ENCODE results near the gene UNC13B. TPM values are rescaled to one million over a fixed set of nuclear protein-coding genes. Genes with fewer than 3 reads are reported as not detected.

Gene UNC13B
- total and polyA plus RNA-seq, 7 donors, result 14.6 to 25.6 (median 20.5) TPM

DNA sequence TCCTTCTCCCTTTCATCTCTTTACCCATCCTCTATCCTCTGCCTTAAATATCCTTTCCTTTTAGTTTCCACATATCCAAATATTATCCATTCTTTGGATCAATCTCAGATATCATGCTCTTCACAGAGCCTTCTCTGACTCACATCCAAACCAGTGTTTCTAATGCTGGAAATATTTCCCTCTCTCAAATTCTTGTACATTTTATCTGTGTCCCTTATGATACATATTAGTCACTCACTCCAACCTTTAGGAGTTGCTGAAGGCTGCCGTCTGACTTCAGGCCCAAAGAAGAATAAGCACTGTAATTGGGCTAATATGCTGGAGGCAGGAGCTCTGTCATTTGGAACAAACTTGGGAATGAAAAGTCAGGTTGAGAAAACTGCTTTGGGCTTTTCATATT lies 171.7 kb downstream of the UNC13B start:
- Histone ChIP-seq H3K27me3 (no peaks in the 10 kb centered on the region), H3K27ac (no peak overlapping the region), H3K4me1 (no peaks in the 10 kb centered on the region), H3K36me3 (peaks cover 0 to 4% (median 0%) of the 10 kb centered on the region in 4 donors), H3K4me3 (no peak overlapping the region), H3K9me3 (no peaks in the 10 kb centered on the region)
- intact Hi-C loops (cut with DNase I), result no loop called here
- WGBS, 2 donors, result 97 to 100% methylated on average over 1 of the region's 1 CpG
- DNase-seq, result no peak
- TF ChIP-seq, protein P1, sequence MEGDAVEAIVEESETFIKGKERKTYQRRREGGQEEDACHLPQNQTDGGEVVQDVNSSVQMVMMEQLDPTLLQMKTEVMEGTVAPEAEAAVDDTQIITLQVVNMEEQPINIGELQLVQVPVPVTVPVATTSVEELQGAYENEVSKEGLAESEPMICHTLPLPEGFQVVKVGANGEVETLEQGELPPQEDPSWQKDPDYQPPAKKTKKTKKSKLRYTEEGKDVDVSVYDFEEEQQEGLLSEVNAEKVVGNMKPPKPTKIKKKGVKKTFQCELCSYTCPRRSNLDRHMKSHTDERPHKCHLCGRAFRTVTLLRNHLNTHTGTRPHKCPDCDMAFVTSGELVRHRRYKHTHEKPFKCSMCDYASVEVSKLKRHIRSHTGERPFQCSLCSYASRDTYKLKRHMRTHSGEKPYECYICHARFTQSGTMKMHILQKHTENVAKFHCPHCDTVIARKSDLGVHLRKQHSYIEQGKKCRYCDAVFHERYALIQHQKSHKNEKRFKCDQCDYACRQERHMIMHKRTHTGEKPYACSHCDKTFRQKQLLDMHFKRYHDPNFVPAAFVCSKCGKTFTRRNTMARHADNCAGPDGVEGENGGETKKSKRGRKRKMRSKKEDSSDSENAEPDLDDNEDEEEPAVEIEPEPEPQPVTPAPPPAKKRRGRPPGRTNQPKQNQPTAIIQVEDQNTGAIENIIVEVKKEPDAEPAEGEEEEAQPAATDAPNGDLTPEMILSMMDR (IDR thresholded peaks at IDR 0.05), result no peak
- TF ChIP-seq EP300 (IDR thresholded peaks at IDR 0.05) (no peak), POLR2AphosphoS5 (IDR thresholded peaks at IDR 0.05) (no peak), POLR2A (IDR thresholded peaks at IDR 0.05) (no peak)

DNA sequence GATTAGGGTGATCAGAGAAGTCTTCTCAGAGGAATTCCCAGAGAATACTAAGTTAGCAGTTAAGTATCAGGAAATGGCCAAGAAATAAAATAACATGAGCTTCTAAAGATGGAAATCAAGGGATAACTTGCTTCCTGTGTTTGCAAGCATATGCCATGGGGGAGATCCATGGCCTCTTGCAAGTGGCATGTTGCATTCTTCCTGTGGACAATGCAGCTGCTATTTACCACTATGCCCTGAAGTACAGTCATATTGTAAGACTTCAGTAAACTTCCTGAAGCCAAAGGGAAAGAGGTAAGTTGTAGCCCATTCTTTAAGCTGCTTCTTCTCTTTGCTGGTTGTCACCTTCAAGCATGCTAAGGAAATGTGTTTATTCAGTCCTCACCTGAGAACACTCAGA lies 173.4 kb downstream of the UNC13B start:
- Histone ChIP-seq H3K27me3 (no peaks in the 10 kb centered on the region), H3K4me3 (no peak overlapping the region), H3K36me3 (peaks cover 0 to 4% (median 0%) of the 10 kb centered on the region in 4 donors), H3K4me1 (no peaks in the 10 kb centered on the region), H3K27ac (no peak overlapping the region), H3K9me3 (no peaks in the 10 kb centered on the region)
- DNase-seq, result no peak
- intact Hi-C loops (cut with DNase I), result no loop called here
- TF ChIP-seq, protein P1 (IDR thresholded peaks at IDR 0.05), result no peak
- TF ChIP-seq EP300 (IDR thresholded peaks at IDR 0.05) (no peak), POLR2AphosphoS5 (IDR thresholded peaks at IDR 0.05) (no peak), POLR2A (IDR thresholded peaks at IDR 0.05) (no peak)

DNA sequence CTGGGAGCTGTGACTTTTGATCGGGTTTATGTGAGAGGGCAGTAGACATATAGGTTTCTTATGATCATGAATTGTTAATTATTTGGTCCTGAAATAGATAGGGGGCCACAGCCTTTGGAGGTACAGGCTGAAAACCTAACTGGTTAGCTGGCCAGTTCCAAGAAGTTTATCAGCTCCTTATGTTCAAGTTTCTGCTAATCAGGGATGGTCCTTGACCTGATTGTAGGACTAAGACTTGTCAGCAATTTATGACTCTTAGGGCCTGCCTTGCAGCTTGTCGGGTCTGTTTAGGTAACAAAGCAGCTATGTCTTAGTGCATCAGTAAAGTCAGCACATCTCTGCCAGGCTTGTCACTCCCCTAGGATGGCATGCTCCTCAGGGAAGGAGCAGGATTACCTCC lies 176.3 kb downstream of the UNC13B start:
- peaks cover 0 to 17% (median 13%) of the 10 kb centered on the region in 4 donors for H3K4me1 ChIP-seq
- H3K27me3 ChIP-seq, result no peaks in the 10 kb centered on the region
- WGBS, 2 donors, result 58 to 81% methylated on average over 2 of the region's 2 CpGs
- TF ChIP-seq, protein P1 (IDR thresholded peaks at IDR 0.05), result no peak
- TF ChIP-seq POLR2A (IDR thresholded peaks at IDR 0.05), result no peak
- no peak for TF ChIP-seq EP300 (IDR thresholded peaks at IDR 0.05)
- TF ChIP-seq POLR2AphosphoS5 (IDR thresholded peaks at IDR 0.05), result no peak
- no peaks in the 10 kb centered on the region for H3K9me3 ChIP-seq
- H3K4me3 ChIP-seq, result no peak overlapping the region
- no peak overlapping the region for H3K27ac ChIP-seq
- intact Hi-C loops (cut with DNase I), result no loop called here
- DNase-seq, result no peak
- H3K36me3 ChIP-seq, result no peaks in the 10 kb centered on the region

DNA sequence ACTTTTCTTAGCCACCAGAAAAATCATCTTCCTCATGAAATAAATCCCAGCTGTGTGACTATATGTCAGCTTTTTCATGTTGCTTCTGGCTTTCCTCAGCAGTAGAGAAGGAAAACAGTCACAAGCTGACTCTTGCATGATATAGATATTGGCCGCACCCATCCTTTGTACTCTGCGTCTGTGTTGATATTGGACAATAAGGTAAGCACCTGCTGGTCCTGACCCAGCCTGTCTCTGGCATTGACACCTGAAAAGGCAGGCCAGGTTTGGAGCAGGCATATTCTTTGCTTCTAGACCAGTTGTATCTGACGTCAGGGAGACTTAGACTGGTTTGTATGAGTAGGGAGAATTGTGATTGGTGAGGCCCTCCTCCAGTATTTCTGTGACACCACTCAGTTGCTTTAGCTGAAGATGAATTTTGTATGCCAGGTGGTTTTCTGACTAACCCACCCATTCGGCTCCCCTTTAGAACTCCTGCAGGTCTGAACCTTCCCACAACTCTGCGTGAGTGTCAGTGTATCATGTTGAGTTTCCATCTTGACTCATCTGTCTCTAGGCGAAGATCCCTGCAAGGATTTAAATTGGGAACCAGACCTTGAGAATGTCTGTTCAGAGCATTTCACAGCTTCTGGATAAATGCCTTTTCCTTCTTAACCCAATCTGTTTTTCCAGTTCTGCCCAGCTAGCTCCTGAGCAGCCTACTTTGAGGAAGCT lies 176.9 kb downstream of the UNC13B start:
- H3K9me3 ChIP-seq, result no peaks in the 10 kb centered on the region
- TF ChIP-seq EP300 (IDR thresholded peaks at IDR 0.05), result no peak
- no peak for TF ChIP-seq POLR2A (IDR thresholded peaks at IDR 0.05)
- TF ChIP-seq, protein P1 (IDR thresholded peaks at IDR 0.05), result no peak
- no peak for TF ChIP-seq POLR2AphosphoS5 (IDR thresholded peaks at IDR 0.05)
- H3K27me3 ChIP-seq, result no peaks in the 10 kb centered on the region
- H3K4me1 ChIP-seq, result peaks cover 0 to 17% (median 13%) of the 10 kb centered on the region in 4 donors
- no peak overlapping the region for H3K27ac ChIP-seq
- WGBS, 2 donors, result 59 to 85% methylated on average over 6 of the region's 6 CpGs
- DNase-seq, result no peak
- intact Hi-C loops (cut with DNase I), result no loop called here
- no peak overlapping the region for H3K4me3 ChIP-seq
- H3K36me3 ChIP-seq, result no peaks in the 10 kb centered on the region

DNA sequence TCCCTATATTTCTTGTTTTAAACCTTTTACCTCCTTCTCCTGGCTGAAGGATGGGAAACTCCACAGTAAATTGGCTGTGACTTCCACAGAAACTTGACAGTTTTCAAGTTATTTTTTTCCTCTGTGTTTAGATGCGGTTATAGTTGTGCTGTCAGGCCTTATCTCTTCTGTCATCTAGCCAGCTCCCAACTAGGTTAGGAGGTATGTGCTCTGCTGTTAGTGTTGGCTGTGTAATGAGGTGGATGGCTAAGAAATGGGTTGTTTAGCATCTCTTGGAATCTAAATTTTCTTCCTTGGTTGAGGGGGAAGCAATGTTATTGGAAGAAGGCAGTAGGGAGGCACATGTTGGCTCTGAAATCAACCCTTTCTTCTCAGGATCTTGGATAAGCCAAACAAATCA lies 178.2 kb downstream of the UNC13B start:
- intact Hi-C loops (cut with DNase I), result no loop called here
- Histone ChIP-seq H3K4me1 (peaks cover 0 to 17% (median 13%) of the 10 kb centered on the region in 4 donors), H3K9me3 (no peaks in the 10 kb centered on the region), H3K27ac (no peak overlapping the region), H3K4me3 (no peak overlapping the region), H3K36me3 (no peaks in the 10 kb centered on the region), H3K27me3 (no peaks in the 10 kb centered on the region)
- TF ChIP-seq POLR2A (IDR thresholded peaks at IDR 0.05) (no peak), POLR2AphosphoS5 (IDR thresholded peaks at IDR 0.05) (no peak), EP300 (IDR thresholded peaks at IDR 0.05) (no peak)
- TF ChIP-seq, protein P1 (IDR thresholded peaks at IDR 0.05), result no peak
- DNase-seq, result no peak
- WGBS, 2 donors, result 90 to 97% methylated on average over 1 of the region's 1 CpG

All from sigmoid colon (tissue), 7 donors.